Stimulated activated CD4-positive, alpha-beta T cell treated with anti-CD3 and anti-CD28 coated beads, TNF-alpha, amount 100 ng/mL, for 48 hours (primary cell): ENCODE measurements around the gene TAS2R42.

Source experiments
- DNase-seq, 3 donors: peaks; one replicate each; pipeline ENCODE4 v3.0.0-alpha.2; 2020; ENCODE audit warnings: low read depth in 3 of 3

The TAS2R42 gene

DNA sequence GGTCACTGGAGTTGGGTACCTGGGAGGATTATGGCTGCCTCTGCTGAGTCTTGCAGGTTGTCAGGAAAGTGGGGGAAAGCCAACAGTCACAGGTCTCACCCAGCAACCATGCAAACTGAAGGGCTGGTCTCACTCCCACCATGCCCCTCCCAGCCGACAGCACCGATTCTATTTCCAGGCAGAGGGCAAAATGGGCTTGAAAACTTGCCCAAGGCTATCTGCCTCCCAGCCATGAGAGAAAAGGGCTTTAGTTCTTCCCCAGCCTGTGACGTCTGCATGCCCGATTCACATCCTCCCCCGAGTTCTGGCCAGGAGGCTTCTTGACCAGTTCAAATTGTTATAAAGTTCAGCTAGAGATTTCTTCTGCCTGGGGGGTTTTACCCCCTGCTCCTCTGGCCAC is 42.4 kb downstream of the TAS2R42 start:
- DNase-seq = no peak

DNA sequence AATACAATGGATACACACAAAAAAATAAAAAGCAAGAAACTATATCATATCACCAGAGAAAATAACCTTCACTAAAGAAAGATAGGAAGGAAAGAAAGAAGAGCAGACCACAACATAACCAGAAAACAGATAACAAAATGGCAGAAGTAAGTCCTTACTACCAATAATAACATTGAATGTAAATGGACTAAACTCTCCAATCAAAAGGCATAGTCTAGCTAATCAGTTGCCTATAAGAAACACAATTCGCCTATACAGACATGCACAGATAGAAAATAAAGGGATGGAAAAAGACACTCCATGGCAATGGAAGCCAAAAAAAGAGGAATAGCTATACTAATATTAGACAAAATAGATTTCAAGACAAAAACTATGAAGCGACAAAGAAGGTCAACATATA is 43.4 kb downstream of the TAS2R42 start:
- DNase-seq = no peak

- no peak for DNase-seq
Measured at GRCh38 chr12:11136075-11136474, 50.7 kb downstream of the TAS2R42 start.
